ENCODE data around the gene BRD2. TPM values are rescaled to one million over a fixed set of nuclear protein-coding genes. Genes with fewer than 3 reads are reported as not detected.

The BRD2 gene
- total RNA-seq: 126 and 146 TPM in 2 replicates

GRCh38 chr6:32968093-32968866 lies at the start of gene BRD2:
Gene BRD2 (plus strand): TSS chr6:32968594. CDS start chr6:32972899, 4,305 bp downstream.
- no peak for TF ChIP-seq CTCF (IDR thresholded peaks at IDR 0.05; ENCODE audit: insufficient read depth, low read depth, low read length)
- peak within 1 kb of the TSS; percentile 91 for H3K4me3 ChIP-seq (ENCODE audit: low read depth, low read length)

DNA sequence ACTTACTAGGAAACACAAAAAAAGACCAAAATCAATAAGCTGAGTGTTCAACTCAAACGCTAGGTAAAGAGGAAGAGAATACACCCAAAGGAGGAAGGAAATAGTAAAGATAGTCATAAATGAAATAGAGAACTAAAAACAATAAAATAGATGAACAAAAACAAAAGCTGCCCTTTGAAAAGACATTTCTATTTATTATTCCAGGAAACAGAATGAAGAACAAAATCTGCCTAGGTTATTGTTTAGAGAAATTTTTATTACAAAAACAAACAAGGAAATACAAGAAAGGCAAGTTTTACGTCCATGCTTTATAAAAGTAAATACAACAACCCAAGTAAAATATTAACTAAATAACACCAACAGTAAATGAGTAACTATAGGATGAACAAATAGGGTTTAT lies 47.7 kb upstream of the BRD2 start:
- TF ChIP-seq CTCF (IDR thresholded peaks at IDR 0.05; ENCODE audit: insufficient read depth, low read depth, low read length): no peak
- DNase-seq (ENCODE audit: low read depth): no peak
- no peak overlapping the region for H3K4me3 ChIP-seq (ENCODE audit: low read depth, low read length)

More at GRCh38 chr6:32968093-32968866, at the start of gene BRD2:
- DNase-seq (ENCODE audit: low read depth): peak; percentile 97

- no peak for DNase-seq (ENCODE audit: low read depth)
- TF ChIP-seq CTCF (IDR thresholded peaks at IDR 0.05; ENCODE audit: insufficient read depth, low read depth, low read length): no peak
- H3K4me3 ChIP-seq (ENCODE audit: low read depth, low read length): no peak overlapping the region
Measured at GRCh38 chr6:32922083-32922482, 46.3 kb upstream of the BRD2 start.

- TF ChIP-seq CTCF (IDR thresholded peaks at IDR 0.05; ENCODE audit: insufficient read depth, low read depth, low read length): no peak
- H3K4me3 ChIP-seq (ENCODE audit: low read depth, low read length): no peak overlapping the region
Measured at GRCh38 chr6:32931211-32931610, 37.2 kb upstream of the BRD2 start.

GRCh38 chr6:32932132-32932868 lies 36.1 kb upstream of the BRD2 start:
- no peak overlapping the region for H3K4me3 ChIP-seq (ENCODE audit: low read depth, low read length)
- peak; percentile 35 for DNase-seq (ENCODE audit: low read depth)
- TF ChIP-seq CTCF (IDR thresholded peaks at IDR 0.05; ENCODE audit: insufficient read depth, low read depth, low read length): no peak

More at GRCh38 chr6:32931211-32931610, 37.2 kb upstream of the BRD2 start:
- no peak for DNase-seq (ENCODE audit: low read depth)

- no peak overlapping the region for H3K4me3 ChIP-seq (ENCODE audit: low read depth, low read length)
- DNase-seq (ENCODE audit: low read depth): peak; percentile 82
- TF ChIP-seq CTCF (IDR thresholded peaks at IDR 0.05; ENCODE audit: insufficient read depth, low read depth, low read length): peak; percentile 82
Measured at GRCh38 chr6:32933661-32934085, 34.7 kb upstream of the BRD2 start.

All from fibroblast of villous mesenchyme (primary cell).